ENCODE measurements around the gene LUZP1. TPM values are rescaled to one million over a fixed set of nuclear protein-coding genes. Genes with fewer than 3 reads are reported as not detected.

The LUZP1 gene
- polyA plus RNA-seq, 1 experiment: 39.4 TPM

DNA sequence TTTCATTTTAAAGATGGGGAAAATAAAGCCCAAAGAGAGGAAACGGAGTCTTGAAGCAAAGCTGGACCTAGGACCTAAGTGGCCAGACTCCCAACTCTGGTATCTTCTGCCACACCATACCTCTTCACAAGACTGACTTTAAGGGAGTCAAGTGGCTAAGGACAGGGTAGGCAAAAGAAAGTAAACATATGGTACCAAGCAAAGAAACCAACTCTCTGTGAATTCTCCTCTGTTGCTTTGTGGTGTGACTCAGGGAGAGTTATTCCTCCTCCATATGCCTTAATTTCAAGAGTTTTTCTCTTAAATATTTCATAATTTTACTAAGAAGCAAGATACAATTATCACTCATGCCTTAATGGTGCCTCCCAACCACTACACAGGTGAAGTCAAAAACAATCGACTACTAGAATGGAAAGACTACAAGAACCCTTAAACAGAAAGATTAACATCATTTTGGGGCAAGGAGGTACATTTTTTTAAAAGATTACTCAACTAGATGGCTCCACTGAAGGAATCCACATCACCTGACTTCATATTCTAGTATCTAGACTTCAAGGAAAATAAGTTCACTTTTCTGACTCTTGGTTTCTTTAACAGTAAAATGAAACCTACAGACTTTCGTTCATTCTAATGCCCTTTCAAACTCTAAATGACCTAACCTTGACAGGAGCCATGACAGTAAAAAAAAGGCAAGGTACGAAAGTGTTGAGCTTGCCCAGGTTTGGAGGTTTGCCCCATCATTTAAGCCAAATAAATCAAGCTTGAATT lies 44.2 kb downstream of the LUZP1 start:
- no peak for DNase-seq (ENCODE audit: low read depth, low spot score)
- TF ChIP-seq, protein P1, sequence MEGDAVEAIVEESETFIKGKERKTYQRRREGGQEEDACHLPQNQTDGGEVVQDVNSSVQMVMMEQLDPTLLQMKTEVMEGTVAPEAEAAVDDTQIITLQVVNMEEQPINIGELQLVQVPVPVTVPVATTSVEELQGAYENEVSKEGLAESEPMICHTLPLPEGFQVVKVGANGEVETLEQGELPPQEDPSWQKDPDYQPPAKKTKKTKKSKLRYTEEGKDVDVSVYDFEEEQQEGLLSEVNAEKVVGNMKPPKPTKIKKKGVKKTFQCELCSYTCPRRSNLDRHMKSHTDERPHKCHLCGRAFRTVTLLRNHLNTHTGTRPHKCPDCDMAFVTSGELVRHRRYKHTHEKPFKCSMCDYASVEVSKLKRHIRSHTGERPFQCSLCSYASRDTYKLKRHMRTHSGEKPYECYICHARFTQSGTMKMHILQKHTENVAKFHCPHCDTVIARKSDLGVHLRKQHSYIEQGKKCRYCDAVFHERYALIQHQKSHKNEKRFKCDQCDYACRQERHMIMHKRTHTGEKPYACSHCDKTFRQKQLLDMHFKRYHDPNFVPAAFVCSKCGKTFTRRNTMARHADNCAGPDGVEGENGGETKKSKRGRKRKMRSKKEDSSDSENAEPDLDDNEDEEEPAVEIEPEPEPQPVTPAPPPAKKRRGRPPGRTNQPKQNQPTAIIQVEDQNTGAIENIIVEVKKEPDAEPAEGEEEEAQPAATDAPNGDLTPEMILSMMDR (IDR thresholded peaks at IDR 0.05; ENCODE audit: low read depth, low read length): no peak
- H3K27me3 ChIP-seq (ENCODE audit: control insufficient read depth, insufficient read depth, low read length): no peaks in the 10 kb centered on the region
- H3K4me3 ChIP-seq (ENCODE audit: low read depth, low read length): no peak overlapping the region
- H3K27ac ChIP-seq (ENCODE audit: low read depth, low read length): no peak overlapping the region
- H3K9me3 ChIP-seq (ENCODE audit: control insufficient read depth, insufficient read depth, low read length): no peaks in the 10 kb centered on the region
- ChIA-PET POLR2A (no interaction called here), CTCF (interaction anchor here (1.0 kb wide), 1 partner anchor 60 kb away, joined by 3 read pairs; no protein-coding TSS in a partner anchor)

DNA sequence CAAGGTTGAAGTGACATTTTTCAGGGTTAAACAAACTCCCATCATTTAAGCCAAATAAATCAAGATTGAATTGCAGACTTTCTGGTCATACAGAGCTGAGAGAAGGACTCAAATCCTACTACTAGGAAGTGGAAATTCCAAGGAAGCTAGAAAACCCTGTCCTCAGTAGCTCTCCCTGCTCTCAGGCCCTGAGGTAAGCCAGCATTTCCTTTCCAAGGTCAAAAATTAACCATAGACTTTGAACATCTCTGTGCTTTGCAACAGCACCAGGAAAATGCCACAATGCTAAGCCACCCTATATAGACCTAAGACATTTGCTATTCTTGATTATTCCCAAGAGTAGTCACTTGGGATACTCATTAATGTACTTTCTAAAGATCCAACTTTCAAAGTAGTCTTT lies 45.1 kb downstream of the LUZP1 start:
- DNase-seq (ENCODE audit: low read depth, low spot score): no peak
- POLR2A ChIA-PET: interaction anchor here (0.7 kb wide), 2 partner anchors 117 to 134 kb away, joined by 4 to 5 read pairs; no protein-coding TSS in a partner anchor
- Histone ChIP-seq H3K27ac (ENCODE audit: low read depth, low read length) (no peak overlapping the region), H3K4me3 (ENCODE audit: low read depth, low read length) (no peak overlapping the region), H3K9me3 (ENCODE audit: control insufficient read depth, insufficient read depth, low read length) (no peaks in the 10 kb centered on the region), H3K27me3 (ENCODE audit: control insufficient read depth, insufficient read depth, low read length) (no peaks in the 10 kb centered on the region)
- TF ChIP-seq, protein P1 (IDR thresholded peaks at IDR 0.05; ENCODE audit: low read depth, low read length): no peak
- CTCF ChIA-PET: interaction anchor here (0.7 to 2.4 kb wide), 3 partner anchors 9 to 25 kb away, joined by 3 to 7 read pairs (median 3); no protein-coding TSS in a partner anchor

DNA sequence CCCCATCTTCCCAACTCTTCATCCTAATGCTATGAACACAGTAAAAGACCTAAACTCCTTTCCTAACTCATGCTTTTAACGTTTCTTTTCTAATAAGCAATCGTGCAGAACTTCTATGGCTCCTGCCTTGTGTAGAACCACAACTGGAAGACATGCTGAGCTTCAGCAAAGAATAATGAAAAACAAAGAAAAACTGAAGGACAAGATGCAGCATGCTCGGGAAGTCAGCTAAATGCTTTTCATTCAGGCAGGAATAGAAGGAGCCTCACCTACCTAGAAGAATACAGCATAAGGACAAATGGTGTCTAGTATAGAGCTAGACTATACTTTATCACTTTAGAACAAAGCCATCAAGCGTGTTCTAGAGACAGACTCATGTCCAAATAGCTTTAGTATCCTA lies 45.9 kb downstream of the LUZP1 start:
- Histone ChIP-seq H3K27ac (ENCODE audit: low read depth, low read length) (no peak overlapping the region), H3K4me3 (ENCODE audit: low read depth, low read length) (no peak overlapping the region; the same call in 1 of the 2 replicates), H3K27me3 (ENCODE audit: control insufficient read depth, insufficient read depth, low read length) (no peaks in the 10 kb centered on the region), H3K9me3 (ENCODE audit: control insufficient read depth, insufficient read depth, low read length) (no peaks in the 10 kb centered on the region)
- no peak for DNase-seq (ENCODE audit: low read depth, low spot score)
- TF ChIP-seq, protein P1 (IDR thresholded peaks at IDR 0.05; ENCODE audit: low read depth, low read length): no peak
- ChIA-PET POLR2A (interaction anchor here (0.6 to 0.9 kb wide), 3 partner anchors 11 to 110 kb away, joined by 3 to 7 read pairs (median 3); no protein-coding TSS in a partner anchor), CTCF (interaction anchor here (1.4 to 2.4 kb wide), 2 partner anchors 8 to 24 kb away, joined by 3 to 7 read pairs; no protein-coding TSS in a partner anchor)

GRCh38 chr1:23122023-23122748 lies 46.5 kb downstream of the LUZP1 start:
- TF ChIP-seq, protein P1 (IDR thresholded peaks at IDR 0.05; ENCODE audit: low read depth, low read length): no peak
- ChIA-PET CTCF (interaction anchor here (1.8 to 2.4 kb wide), 2 partner anchors 23 to 62 kb away, joined by 6 to 7 read pairs; no protein-coding TSS in a partner anchor), POLR2A (interaction anchor here (0.6 to 0.9 kb wide), 3 partner anchors 11 to 110 kb away, joined by 3 to 7 read pairs (median 3); no protein-coding TSS in a partner anchor)
- Histone ChIP-seq H3K27me3 (ENCODE audit: control insufficient read depth, insufficient read depth, low read length) (no peaks in the 10 kb centered on the region), H3K9me3 (ENCODE audit: control insufficient read depth, insufficient read depth, low read length) (no peaks in the 10 kb centered on the region), H3K27ac (ENCODE audit: low read depth, low read length) (no peak overlapping the region), H3K4me3 (ENCODE audit: low read depth, low read length) (no peak overlapping the region)
- DNase-seq (ENCODE audit: low read depth, low spot score): no peak
